AG04450 (cell line): ENCODE data around the gene BARX2. TPM values are rescaled to one million over a fixed set of nuclear protein-coding genes. Genes with fewer than 3 reads are reported as not detected.

Experiments
- CTCF ChIA-PET: fragments of 300-600, 350-600 bp; formaldehyde crosslinking; extraction: SDS; loops from one replicate; lab custom pipeline; 2022; ENCODE audit warnings: antibody characterized with exemption, inconsistent platforms; lab: Charles Lee
- POLR2A ChIA-PET: fragments of 350-600 bp; formaldehyde crosslinking; extraction: SDS; loops from one replicate; lab custom pipeline; 2021; ENCODE audit warnings: antibody characterized with exemption, inconsistent platforms; lab: Yijun Ruan, JAX
- DNase-seq: peaks from one replicate; pipeline ENCODE4 v3.0.0-alpha.2; 2011; ENCODE audit warnings: low read depth, low spot score
- H3K27ac ChIP-seq: one replicate; pipeline ENCODE4 v1.5.1; 2012; ENCODE audit warnings: low read depth, low read length, control low read depth
- H3K27me3 ChIP-seq: one replicate; pipeline ENCODE4 v1.6.0; 2012; ENCODE audit warnings: low read length; ENCODE audit not compliant: control insufficient read depth, insufficient read depth
- H3K4me3 ChIP-seq: 2 replicates; pipeline ENCODE4 v1.5.1; 2011; ENCODE audit warnings: mild to moderate bottlenecking, low read depth, low read length, control low read depth
- H3K9me3 ChIP-seq: 2 replicates; pipeline ENCODE4 v1.5.1; 2012; ENCODE audit warnings: low read length; ENCODE audit not compliant: control insufficient read depth, insufficient read depth
- polyA plus RNA-seq: library from polyadenylated mRNA; depleted of rRNA; stranded (reverse); fragments of >200 nt; gene quantifications from 2 replicates; pipeline ENCODE4 v1.2.3, GENCODE V29; 2011
- TF ChIP-seq, protein P1 (sequence below): IDR thresholded peaks from 2 replicates; pipeline ENCODE4 v1.5.1; 2011; ENCODE audit warnings: low read depth, low read length, control low read depth, inconsistent platforms

Gene BARX2
- polyA plus RNA-seq, 1 experiment, result not detected

- ChIA-PET CTCF (no interaction called here), POLR2A (no interaction called here)
- H3K9me3 ChIP-seq, result peaks cover 15% of the 10 kb centered on the region
- TF ChIP-seq, protein P1, sequence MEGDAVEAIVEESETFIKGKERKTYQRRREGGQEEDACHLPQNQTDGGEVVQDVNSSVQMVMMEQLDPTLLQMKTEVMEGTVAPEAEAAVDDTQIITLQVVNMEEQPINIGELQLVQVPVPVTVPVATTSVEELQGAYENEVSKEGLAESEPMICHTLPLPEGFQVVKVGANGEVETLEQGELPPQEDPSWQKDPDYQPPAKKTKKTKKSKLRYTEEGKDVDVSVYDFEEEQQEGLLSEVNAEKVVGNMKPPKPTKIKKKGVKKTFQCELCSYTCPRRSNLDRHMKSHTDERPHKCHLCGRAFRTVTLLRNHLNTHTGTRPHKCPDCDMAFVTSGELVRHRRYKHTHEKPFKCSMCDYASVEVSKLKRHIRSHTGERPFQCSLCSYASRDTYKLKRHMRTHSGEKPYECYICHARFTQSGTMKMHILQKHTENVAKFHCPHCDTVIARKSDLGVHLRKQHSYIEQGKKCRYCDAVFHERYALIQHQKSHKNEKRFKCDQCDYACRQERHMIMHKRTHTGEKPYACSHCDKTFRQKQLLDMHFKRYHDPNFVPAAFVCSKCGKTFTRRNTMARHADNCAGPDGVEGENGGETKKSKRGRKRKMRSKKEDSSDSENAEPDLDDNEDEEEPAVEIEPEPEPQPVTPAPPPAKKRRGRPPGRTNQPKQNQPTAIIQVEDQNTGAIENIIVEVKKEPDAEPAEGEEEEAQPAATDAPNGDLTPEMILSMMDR, result no peak
- H3K4me3 ChIP-seq, result no peak overlapping the region
- no peak overlapping the region for H3K27ac ChIP-seq
- DNase-seq, result no peak
- H3K27me3 ChIP-seq, result peaks cover 2% of the 10 kb centered on the region
Observed at GRCh38 chr11:129440028-129440713, 64.5 kb downstream of the BARX2 start.

GRCh38 chr11:129442171-129442570, 66.5 kb downstream of the BARX2 start:
- ChIA-PET POLR2A (no interaction called here), CTCF (no interaction called here)
- peaks cover 10% of the 10 kb centered on the region for H3K9me3 ChIP-seq
- H3K4me3 ChIP-seq, result no peak overlapping the region
- H3K27me3 ChIP-seq, result no peaks in the 10 kb centered on the region
- no peak for DNase-seq
- TF ChIP-seq, protein P1, result no peak
- no peak overlapping the region for H3K27ac ChIP-seq

- TF ChIP-seq, protein P1, result no peak
- POLR2A ChIA-PET, result no interaction called here
- CTCF ChIA-PET, result no interaction called here
Observed at GRCh38 chr11:129443276-129443675, 67.6 kb downstream of the BARX2 start.

DNA sequence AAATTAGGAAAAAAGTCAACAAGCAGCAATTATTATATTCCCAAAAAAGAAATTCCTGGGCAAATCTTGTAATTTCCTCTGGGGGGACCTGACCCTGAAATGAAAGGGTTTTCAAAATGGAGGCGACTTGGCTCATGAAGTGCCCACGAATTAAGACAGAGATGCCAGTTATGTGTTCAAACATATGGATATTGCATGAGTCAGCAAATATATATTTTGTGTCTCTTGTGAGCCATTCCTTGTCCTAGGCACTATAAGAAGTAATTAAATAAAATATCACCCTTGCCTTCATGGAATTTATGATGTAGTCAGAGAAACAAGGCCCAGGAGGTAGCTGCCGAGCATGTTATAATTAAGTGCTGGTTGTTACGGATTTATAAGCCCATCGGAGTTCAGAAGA, 68.6 kb downstream of the BARX2 start:
- TF ChIP-seq, protein P1, result no peak
- H3K4me3 ChIP-seq, result no peak overlapping the region
- no peaks in the 10 kb centered on the region for H3K27me3 ChIP-seq
- H3K27ac ChIP-seq, result no peak overlapping the region
- DNase-seq, result no peak
- ChIA-PET CTCF (no interaction called here), POLR2A (no interaction called here)
- H3K9me3 ChIP-seq, result peaks cover 9% of the 10 kb centered on the region

More at GRCh38 chr11:129443276-129443675, 67.6 kb downstream of the BARX2 start:
- Histone ChIP-seq H3K27ac (no peak overlapping the region), H3K4me3 (no peak overlapping the region), H3K9me3 (peaks cover 9% of the 10 kb centered on the region), H3K27me3 (no peaks in the 10 kb centered on the region)
- no peak for DNase-seq

- no peak overlapping the region for H3K27ac ChIP-seq
- ChIA-PET CTCF (no interaction called here), POLR2A (no interaction called here)
- no peaks in the 10 kb centered on the region for H3K27me3 ChIP-seq
- no peak overlapping the region for H3K4me3 ChIP-seq
- DNase-seq, result no peak
- peaks cover 9% of the 10 kb centered on the region; the same call in 1 of the 2 replicates for H3K9me3 ChIP-seq
- TF ChIP-seq, protein P1, result no peak
Observed at GRCh38 chr11:129445226-129445625, 69.6 kb downstream of the BARX2 start.
